Ramos (cell line): Measurements from ENCODE around the gene UNC5B.

Source experiments
- in situ Hi-C: fragments of 300-500 bp; cut with MboI; formaldehyde crosslinking; loops from one replicate; pipeline ENCODE4 v1.14.3; 2022; ENCODE audit warnings: low sequenced_read_pairs; ENCODE audit not compliant: unreplicated experiment

The UNC5B gene

DNA sequence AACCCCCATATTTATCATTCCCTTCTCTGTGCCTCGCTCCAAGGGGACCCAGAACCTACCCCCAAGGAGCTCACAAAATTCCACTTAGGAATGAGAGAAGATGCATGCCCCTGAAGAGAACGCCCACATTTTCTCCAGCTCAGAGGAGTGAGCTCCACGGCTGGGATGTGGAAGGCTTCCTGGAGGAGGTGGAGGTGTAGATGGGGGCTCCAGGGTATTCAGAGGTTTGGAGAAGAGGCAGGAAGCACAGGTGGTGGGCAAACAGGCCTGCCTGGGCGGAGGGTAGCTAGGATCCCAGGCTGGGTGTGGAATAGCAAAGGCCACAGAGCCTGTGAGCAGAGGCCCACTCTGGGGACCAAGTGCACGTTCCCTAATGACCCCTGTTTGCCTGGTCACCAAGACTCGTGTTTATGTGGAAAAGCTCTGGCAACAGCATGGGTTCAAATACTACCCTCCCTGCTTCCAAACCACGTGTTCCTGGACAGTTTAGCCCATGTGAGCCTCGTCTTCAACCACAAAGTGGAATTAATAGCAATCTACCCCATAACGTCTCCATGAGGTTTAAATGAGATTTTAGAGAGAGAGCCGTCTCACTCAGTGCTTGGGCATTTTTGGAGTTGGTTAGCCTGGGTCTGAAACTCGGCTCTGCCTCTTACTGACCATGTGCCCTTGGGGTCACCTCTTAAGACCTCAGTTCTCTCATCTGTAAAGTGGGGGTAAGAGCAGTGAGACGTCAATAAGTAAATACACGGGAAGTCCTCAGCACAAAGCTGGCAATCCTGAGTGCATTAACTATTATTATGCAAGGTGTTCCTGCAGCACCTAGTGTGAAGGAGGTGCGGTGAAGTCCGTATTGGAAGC, 24.7 kb downstream of the UNC5B start:
- in situ Hi-C loops: no loop called here

DNA sequence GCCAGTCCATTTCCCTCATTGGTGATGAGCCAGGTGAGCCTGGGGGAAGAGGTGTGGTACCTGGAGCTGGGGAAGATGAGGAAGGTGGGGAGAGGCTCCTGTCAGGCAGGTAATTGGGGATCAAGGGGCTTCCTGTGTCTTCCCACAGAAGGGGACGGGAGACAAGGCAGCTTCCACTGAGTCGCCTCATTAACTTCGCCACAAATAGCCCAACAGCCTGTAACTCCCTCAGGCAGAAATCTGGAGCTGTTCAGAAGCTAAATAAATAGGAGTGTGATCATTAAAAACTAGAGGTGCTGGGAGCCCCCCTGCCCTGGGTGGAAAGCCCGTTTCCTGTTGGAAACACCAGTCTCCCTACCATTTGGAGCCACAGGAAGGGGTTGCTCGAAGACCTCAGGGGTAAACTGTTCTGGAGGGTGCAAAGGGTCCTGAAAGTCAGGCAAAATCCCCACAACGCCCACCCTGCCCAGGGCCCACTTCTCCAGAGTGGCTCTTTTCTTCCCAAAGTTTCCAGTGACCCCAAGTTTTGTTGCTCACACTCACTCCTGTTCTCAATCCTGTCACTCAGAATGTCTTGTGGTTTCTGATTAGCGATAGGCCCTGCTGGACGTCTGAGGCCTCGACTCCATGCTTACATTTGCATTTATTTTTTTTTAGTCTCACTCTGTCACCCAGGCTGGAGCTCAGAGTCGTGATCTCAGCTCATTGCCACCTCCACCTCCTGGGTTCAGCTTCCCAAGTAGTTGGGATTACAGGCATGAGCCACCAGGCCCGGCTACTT, 25.7 kb downstream of the UNC5B start:
- in situ Hi-C loops: no loop called here

DNA sequence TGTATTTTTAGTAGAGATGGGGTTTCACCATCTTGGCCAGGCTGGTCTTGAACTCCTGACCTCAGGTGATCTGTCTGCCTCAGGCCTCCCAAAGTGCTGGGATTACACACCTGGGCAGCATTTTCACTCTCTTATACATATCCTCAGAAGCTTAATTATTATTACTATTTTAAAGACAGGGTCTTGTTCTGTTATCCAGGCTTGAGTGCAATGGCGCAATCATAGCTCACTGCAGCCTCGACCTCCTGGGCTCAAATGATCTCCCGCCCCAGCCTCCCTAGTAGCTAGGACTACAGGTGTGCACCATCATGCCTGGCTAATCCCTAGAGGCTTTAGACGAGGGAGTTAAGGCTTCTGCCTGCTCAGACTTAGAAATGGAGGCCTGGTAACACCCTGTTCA, 26.3 kb downstream of the UNC5B start:
- in situ Hi-C loops: no loop called here

DNA sequence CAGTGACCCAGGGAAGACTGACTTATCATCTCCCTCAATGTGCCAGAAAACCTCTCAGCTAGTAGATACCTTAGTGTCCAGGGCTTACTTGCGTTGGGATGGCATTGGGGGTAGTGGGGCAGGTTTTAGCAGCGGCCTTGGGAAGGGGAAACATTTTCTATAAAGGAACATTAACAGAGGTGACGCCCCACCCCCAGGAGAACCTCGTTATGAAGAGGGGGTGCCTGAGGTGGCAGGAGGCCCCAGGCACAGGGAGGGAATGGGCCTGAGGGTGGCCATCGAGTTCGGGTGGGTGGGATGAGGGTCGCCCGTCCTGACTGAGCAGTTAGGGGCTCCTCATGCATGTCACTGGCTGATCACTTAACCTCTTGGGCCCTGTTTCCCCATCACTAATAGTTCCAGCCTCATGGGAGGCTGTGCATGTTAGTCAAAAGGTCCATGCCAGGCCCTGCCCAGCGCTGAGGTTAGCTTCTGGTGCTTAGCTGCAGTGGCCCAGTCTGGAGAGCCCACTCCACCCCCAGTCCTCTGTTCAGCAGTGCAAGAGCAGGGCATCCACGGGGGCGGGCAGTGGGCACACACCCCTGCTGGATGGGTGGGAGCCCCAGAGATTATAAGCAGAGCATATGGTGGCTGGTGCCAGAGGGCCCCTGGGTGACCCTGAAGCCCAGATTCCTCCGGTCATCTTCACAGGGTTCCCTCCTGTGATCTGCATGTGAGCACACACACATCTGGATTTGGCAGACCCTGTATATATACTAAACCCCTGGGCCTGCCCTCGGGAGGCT, 27.0 kb downstream of the UNC5B start:
- in situ Hi-C loops: no loop called here

DNA sequence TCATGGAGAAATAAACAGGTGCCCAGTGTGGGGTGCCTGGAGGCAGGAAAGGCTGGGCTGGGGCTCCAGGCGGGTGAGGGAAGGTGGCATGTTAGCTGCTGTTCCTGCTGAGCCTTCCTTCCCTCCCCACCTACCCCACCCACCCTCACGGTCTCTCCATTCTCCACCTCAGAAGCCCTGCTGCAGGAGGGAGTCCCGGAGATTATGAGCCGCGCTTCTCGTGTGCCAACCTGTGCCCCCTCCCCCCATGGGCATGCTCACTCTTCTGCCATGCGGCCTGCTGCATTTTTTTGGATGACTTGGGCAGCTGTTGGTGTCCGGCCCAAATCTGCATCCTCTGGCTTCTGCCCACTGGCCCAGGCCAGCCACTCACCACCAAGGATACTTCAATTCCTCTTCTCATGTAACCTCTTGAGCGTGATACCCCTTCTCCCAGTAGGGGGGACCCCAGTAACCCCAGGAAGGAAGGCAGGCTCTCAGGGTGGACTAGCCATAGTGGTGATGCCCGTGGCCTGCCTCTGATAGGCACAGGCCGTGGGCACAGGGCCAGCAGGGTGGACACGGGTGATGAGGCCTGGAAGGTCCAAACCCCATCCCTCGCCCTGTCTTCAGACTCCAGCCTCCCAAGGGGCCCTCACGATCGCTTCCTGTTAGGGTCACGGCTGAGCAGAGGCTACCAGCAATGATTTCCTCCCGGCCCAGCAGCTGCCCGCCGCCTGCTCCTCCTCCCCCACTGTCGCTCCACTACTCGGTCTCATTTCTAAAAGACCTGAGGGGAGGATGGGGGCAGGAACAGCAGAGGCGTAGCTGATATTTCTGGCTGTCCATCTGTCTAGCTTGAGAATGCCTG, 27.8 kb downstream of the UNC5B start:
- in situ Hi-C loops: no loop called here

DNA sequence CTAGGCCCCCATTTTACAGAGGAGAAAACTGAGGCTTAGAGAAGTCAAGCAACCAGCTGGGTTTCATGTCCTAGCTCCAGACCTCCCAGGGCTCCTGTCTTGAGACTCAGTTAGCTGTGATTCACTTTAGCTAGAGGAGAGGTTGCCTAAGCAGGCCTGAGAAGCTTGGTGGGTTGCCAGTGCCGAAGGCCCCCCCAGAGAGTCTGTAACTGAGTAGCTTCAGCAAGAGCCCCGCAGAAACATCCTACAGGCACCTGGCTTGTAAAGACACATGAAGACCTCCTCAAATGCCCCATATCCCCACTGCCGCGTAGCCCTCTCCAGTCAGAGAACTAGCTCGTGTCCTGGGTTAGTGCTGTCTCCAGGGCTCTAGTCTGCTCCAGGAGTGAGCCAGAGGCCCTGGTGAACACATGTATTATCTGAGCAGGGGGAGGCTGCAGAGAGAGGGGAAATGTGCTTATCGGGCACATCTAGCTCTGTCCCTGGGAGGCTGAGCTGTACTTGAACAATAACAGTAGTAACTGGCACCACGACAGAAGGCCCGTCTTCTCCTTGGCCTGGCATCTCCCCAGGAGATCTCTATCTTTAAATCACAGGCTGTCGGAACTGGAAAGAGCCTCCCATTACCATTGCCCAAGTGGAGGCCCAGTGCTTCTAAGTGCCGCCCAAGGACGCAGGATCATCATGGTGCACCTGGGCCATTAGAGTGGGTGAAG, 28.9 kb downstream of the UNC5B start:
- in situ Hi-C loops: no loop called here

DNA sequence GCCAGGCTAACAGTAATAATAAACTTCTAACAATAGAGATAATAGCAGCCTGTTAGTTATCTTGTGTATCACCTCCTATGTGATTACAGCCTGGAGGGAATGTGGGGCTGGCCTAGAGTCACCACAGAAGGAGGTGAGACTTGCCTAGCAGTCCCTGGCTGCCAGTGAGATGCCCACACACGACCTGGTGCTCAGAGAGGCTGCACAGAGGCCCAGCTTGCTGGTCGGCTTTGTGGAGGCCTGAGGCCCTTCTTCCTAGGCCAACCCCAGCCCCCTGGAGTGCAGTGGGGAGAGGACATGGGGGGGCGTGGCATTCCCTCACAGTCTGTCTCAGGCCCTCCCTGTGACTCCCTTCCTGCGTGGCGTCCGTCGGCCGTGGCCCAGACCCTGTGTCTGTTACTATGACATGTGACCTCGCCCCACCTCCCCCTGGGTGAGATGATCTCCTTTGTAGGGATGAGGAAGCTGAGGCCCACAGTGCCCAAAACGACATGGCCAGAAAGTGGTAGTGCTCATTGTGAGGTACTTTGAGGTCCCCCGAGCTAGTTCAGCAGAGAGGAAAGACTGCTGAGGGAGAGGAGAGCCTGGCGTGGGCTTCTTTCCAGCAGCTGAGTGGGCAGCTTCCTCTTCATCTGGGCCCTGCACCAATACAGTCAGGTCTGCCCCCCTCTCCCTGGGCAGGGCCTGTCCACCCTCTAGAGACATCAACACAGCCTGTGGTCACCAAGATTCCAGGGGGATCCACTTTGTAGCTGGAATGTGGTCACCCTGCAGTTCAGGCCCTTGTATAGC, 29.7 kb downstream of the UNC5B start:
- in situ Hi-C loops: no loop called here

DNA sequence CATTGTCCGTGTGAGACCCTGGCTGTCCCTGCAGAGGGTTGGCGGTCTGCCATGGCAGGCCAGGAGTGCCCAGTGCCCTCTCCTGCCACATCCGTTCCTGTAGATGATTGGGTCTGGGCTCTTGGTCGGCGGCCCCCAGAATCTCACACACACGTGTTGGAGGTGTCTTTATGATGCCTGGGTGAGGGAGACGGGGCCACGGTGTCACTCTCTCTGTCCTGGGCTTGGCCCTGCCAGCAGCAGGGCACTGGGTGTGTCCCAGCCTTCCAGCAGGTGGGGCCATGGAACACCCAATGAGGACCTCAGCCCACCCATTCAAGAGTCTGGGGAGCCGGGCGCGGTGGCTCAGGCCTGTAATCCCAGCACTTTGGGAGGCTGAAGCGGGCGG, 30.2 kb downstream of the UNC5B start:
- in situ Hi-C loops: no loop called here

DNA sequence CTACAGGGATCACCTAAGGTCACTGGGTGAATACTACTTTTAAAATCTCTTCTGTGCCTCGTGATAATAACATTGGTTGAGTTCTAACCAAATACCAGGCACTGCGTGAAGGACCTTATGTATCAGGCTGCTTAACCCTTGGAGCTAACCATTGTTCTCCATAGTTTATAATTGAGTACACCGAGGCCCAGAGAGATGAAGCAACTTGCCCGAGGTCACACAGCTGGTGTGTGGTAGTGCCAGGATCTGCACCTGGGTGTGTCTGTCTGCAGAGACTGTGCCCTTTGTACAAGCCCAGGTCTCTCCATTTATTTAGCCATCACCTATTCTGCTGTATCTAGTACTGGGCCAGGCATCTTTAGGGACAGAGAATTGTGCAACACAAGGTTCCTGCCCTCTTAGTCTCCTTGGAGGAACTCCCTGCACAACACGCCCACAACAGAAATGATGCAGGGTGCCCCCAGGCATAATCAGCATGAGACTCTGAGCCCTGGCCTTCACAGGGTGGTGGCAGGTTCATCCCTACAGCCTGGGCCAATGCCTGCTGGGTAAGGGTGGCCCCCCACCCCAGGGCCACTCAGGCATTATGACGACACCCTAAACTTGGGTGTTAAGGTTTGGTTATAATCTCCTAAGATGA, 31.5 kb downstream of the UNC5B start:
- in situ Hi-C loops: no loop called here

DNA sequence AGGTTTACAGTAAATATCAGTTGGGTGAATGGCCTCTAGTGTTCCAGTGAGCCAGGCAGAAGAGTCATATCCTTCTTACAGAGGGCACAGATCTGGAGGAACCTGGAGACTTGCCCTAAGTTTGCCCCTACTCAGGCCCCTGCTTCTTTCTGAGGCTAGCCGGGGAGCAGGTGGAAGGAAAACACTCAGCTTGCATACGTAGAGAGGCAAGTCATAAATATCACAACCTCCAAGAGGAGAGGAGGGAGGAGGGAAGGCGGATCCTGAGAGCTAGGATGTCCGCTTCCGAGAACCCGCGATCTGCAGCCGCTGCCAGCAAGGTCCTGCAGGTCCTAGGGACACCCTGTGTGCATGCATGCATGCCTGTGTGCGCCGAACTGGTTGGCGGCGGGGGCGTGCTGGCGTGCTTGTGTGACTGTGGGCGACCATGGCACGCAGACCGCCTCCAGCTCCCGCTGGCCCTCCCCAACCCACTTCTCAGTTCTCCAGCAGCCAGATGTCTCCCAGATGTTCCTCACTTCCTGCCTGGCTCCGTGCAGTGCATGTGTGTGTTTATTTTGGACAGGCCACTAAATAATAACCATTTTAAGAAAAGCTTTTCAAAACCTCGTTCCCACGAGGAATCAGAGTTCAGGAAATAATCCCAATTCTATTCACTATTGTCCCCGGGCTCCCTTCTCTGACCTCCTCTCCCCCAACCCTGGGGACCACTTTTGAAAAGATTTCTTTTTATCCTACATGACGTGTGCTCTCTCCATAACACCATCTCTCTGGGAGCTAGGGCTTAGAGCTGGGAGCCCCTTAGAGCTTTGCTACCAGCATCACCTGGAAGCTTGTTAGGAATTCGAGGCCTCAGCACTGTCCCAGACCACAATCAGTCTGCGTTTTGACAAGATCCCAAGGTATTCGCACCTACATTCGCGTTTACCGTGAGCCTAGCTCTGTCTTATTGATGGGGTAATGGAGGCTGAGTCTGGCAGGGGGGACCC, 32.4 kb downstream of the UNC5B start:
- in situ Hi-C loops: no loop called here

DNA sequence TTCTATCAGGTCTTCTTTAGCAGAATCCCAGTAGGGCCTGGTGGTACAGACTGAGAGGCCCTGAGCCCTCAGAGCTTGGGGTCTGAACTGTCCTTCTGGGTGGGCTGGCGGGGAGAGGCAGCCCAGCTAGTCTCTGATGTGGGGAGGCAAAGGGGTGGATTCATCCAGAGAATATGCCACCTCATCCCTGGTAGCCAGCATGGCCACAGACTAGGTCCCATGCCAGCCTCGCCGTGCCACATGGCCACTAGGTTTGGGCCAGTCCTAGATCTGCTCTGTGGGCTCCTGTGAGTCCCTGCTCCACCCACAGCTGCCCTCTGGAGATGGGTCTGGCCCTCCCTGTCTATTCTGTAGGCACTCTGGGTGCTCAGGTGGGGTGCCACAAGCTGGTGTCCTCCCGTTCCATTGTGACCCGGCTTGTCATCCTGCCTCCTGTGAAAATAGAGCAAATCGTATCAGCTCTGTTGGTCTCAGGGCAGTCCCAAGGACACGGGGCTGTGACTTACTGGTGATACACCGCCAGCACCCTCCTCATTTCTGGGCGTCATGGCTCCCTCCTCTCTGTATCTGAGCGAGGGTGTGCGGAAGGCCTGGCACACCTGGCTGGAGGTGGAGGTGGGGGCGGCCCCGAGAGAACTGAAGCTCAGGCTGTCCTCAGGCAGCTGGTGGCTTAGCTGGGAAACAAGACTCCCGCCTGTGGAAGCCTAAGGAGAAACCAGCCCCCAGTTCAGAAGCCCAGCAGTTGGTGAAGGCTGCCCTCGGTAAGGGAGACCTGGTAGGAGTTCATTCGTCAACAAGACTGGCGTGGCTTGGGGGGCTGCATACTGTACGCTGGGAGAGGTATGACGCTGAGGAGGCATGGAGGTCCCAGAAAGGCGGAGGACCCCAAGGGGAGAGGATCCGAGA, 33.3 kb downstream of the UNC5B start:
- in situ Hi-C loops: no loop called here

DNA sequence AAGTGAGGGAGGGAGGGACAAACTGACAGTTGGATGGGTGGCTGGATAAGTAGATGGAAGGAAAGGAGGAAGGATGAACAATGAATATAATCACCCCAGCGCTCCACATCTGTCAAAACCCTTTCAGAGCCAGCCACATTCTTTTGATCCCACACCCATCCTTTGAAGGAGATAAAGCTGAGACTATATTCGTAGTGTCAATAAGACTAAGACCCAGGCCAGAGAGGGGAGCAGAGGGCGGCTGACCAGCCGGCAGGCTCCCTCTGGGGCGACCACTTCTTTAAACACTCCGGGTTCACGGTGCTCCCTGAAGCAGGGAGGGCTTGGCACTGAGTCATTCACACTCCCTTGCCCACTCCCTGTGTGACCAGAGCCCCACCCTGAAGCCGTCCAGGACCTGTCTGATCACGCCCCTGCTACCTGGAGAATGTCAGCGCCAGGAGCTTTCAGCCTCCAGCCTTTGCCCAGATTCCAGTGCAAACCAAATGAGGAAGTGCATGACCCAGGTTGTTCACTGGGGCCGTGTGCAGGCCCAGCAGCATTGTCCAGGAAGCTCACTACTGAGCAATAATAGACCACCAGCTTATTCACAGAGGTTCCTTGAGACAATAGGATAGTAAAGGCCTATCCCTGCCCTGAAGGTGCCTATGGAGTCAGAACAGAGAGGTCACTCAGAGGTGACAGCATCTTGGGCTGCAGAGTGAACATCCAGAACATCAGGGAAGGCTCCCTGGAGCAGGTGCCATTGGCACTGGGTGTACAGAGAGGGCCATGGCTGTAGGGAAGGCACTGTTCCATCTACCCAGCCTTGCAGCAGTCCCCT, 34.4 kb downstream of the UNC5B start:
- in situ Hi-C loops: no loop called here

DNA sequence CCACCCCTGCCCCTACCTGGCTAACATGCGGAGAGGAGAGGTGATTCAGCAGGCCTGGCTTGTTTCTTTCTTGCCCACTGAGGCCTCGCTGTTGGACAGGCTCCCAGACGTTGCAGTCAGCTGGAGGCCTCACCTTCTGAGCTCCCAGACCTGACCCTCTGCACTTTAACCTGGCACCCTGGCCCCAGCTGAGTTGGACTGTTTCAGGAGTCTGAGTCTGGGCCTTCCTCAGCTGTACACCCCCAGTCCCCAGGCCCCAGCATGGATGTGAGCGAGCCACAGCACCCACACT, 35.0 kb downstream of the UNC5B start:
- in situ Hi-C loops: no loop called here

DNA sequence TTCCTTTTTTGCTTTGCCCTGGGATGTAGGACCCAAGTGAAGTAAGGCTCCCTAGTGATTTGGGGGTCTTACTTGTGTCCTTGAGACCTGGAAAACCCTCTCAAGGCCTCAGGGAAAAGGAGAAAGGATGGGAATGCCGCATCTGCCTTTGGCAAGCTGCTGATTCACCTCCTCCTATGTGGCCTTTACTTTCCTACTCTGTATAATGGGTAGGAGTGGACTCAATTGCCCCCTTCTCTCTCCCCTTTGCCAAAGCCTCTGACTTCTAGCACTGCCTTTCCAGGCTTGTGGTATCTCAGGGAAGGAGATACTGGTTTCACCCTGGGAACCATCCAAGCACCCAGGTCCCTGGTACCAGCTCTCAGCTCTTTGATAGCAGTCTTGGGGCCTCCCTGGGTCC, 35.4 kb downstream of the UNC5B start:
- in situ Hi-C loops: no loop called here

DNA sequence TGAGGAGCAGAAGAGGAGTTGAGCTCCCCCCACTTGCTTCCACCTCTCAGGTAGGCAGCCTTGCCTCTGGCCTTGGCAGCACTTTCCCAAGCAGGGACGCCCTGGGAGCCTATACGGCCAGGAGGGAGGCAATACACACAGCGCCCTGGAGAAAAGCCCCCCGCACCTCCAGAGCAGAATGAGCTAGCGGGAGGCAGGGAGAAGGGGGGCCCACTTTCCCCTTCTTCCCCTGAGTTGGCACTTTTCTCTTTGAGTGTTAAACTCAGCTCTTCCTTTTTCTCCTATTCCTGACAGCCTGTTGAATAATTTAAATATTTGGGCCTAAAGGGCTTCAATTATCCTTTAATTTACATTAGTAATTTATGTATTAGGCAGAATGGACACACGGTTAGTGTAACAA, 35.8 kb downstream of the UNC5B start:
- in situ Hi-C loops: no loop called here
